HG03565 (cell line): ENCODE measurements around the gene UBA7.
A peak's percentile ranks its signal among the peaks of the same experiment; 100 is the strongest.
"Not testable (repeated sequence)": the region's sequence is repeated elsewhere in the genome, so short reads cannot be mapped to it uniquely, and the experiment has no call there.

Source experiments
- ATAC-seq: cut with Tn5 transposase; IDR thresholded peaks from one replicate; pipeline ENCODE4 v1.9.1; 2021; ENCODE audit warnings: mild to moderate bottlenecking, moderate library complexity; ENCODE audit not compliant: unreplicated experiment

The UBA7 gene

GRCh38 chr3:49813497-49814174, at the start of gene UBA7:
UBA7 (minus strand) TSS chr3:49813953; CDS start chr3:49813787, 166 bp downstream.
- no peak for ATAC-seq

- ATAC-seq: no peak
Observed at GRCh38 chr3:49859576-49860305, 46.0 kb upstream of the UBA7 start.

- peak; percentile 89 for ATAC-seq
Observed at GRCh38 chr3:49856181-49857005, 42.6 kb upstream of the UBA7 start, which contains the start of gene TRAIP. TRAIP (minus strand) TSS chr3:49856564; CDS start chr3:49856453, 111 bp downstream.

DNA sequence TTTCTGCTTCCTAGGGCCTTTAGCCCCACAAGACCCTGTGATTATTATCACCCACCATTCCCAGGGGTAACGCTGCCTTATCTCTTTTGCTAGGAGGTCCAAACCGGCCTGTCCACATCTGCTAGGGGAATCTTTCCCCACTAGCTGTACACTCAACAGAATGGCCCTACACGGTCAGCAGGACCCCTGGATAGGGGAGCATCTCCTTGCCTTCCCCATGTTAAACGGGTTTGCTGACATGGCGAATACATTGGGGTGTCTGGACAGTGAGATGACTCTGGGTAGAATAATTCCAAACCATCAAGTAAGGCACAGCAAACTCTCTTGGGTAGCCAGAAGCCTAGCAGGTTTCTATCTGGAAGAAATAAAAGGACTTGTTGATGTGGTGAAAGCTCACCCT, 41.9 kb upstream of the UBA7 start:
- no peak for ATAC-seq

DNA sequence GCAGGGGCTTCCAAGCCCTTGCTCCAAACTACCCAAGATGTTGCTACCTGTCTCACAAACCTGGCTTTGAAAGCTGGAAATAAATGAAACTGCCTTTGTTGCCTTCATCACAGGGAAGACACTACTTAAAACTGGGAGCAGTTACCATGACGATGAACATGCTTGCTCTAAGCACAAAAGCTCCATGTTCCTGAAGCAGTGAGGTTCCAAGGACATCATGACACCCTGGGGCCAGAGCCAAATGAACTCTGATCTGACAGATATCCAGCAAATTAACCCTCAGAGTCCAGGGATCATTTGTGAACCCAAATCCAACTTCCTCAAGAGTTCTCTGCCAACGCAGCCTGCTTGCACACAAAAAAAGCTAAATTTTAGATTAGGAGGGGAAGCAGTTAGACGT, 31.9 kb upstream of the UBA7 start:
- no peak for ATAC-seq

DNA sequence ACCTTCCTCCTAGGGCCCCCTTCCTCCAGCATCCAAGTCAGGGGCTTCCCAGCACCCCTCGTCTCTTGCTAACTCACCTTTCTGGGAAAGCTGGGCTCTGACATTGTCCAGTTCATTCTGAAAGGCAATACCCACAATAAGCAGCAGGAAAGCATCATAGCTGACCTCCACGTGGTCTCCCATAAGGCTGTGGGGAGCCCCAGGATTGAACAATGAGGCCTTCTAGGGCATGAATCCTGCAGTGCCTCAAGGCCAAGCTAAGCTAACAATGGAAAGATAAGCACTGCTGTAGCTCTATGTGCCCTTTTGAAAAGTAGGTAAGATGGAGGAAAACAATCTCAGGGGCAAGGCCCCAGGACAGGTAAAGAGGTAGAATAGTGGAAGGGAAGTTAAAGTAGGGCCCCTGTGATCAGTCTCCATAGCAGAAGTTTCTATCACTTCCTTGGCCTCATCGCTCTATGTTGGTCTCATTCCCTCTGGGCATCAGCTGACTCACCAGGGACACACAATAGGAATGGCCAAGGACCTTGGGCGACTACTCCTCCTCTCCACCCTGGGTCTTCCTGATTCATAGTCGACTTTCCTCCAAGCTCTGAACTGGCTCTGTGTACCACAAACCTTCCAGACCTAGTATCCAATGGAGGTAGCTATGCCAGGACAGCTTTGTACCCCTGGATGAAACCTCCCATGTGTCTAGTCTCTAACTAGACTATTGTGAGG, 30.9 kb upstream of the UBA7 start:
- no peak for ATAC-seq

DNA sequence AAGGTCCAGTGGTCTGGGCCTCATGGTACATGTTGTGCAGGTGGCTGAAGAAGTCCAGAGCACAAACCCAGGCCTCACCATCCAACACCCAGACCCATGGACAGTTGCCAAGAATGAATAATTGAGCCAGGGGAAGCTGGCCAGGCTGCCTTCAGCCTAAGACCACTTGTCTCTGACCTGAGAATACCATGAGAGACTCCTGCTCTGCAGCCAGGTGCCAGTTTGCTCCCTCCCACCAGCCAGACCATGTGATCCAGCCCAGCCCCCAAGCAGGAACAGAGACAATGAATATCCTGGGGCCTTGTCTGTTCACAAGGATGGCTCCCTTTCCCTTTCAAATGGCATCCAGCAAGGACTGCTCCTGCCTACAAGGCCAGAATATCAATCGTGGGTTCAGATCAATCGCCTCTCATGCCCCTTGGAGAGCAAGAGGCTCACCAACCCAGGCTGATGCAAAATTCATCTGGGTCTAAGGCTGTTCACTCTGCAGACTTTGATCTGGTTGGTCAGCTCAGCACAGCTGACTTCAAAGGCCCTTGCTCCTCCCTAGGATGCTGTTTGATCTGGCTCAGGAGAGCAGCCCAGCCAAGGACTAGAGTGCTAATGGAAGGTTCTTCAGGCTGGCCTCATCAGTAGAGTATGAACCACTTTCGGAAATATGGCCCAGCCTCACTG, 29.2 kb upstream of the UBA7 start:
- ATAC-seq: no peak

DNA sequence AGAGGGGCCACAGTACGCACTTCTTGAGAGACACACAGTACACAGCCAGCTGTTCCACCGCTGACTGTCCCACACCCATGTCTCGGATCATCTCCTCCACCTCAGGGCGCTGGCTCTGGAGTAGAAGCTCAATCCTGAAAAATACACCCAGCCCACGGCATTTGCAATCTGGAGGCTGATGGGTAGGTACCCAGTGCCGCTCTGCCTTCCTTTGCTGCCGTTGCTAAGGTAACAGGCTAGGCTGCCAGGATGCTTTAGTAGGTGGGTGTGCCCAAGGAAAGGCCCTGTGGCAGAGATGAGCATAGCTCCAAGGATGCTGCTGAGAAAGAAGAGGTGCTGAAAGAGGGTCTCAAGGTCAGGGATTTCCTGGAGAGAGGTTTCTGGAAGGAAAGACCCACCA, 28.1 kb upstream of the UBA7 start:
- ATAC-seq: no peak

- no peak for ATAC-seq
Observed at GRCh38 chr3:49841126-49841696, 27.5 kb upstream of the UBA7 start.

DNA sequence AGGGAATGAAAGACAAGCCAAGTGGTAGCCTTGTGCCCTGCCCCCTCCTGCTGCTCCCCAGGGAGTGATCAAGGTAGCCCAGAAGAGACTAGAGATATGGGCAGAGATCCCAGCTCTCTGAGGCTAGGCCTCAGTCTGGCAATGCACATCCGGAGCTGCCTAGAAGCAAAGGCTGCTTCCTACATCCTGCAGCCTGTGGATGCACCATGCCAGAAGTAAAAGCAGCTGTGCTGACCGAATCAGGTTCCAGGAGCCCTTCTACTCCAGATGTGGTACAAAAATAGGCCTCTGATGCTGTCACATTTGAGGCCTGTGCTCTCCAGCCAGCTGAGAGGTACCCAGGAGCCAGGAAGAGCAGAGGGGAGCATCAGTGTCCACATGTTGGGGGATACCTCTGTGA, 26.6 kb upstream of the UBA7 start:
- no peak for ATAC-seq

DNA sequence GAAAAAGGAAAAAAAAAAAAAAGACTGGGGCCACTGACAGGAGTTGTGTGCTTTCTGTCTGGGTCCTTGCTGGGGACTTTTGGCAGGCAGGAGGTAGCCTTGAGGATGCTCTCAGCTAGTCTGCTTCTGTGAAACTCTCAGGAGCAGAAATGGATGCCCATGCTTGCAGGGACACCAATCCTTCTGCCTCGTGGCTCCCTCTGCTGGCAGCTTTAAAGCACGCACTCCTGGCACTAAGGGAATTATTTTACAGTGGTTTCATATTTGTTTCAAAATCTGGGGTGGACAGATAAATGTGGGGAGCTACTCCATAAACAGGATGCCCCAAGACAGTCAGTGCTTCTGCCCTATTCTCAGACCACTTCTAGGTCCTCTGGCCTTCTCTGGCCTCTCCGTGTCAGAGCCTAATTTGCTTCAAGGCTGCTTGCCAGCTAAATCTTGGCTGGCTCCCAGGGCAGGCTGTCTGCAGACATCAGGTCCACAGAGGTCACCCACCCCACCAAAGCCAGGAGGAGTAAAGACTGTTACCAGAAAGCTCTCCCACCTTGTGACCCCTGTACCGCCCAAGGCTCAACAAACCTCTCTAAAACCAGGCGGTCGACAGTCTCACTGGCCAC, 25.5 kb upstream of the UBA7 start:
- no peak for ATAC-seq

GRCh38 chr3:49831341-49831740, 17.6 kb upstream of the UBA7 start:
- no peak for ATAC-seq

DNA sequence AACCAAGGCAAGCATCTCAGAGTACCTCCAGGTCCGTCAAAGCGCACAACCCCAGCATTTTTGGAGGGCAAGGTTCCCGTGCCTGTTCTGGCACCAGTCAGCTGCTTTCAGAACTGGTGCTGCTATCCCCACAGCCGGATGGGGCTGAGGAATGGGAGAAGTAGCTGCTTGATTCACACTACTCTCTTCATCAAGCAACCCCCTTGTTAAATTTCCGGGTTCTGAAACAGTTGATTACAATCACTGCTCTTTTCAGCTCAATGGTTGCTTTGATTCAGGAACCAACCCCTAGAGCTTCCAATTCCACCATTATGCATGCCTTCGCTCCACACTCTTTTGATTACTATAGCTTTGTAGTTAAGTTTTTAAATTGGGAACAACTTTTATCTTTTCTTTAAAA, 12.3 kb upstream of the UBA7 start:
- ATAC-seq: no peak

GRCh38 chr3:49823131-49823530, 9.4 kb upstream of the UBA7 start:
- ATAC-seq: not testable (repeated sequence)

DNA sequence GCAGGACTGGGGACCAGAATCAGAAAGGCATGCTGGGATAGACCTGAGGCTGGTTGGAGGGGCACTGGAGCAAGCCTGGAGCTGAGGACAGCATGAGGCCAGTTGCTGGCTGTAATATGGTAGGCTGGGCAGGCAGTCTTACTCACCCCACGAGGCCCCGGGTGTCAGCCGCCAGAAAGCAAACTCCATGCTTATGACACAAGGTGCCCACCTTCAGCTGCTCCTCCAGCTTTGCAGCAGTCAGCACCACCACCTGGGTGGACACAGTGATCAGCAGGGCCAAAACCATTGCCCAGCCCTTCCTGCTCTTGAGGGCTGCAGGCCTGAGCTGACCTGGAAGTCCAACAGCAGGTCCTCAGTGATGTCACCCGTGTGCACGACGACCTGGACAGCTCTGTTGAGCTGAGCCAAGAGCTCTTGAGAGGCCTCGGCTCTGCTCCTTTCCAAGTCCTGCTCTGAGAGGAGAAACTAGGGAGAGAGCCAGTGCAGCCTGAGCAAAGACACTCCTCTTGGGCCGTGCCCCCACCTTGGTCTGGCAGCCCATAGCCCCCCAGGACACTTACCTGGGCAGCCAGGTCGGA, 747 bp downstream of the UBA7 start:
- ATAC-seq: no peak

DNA sequence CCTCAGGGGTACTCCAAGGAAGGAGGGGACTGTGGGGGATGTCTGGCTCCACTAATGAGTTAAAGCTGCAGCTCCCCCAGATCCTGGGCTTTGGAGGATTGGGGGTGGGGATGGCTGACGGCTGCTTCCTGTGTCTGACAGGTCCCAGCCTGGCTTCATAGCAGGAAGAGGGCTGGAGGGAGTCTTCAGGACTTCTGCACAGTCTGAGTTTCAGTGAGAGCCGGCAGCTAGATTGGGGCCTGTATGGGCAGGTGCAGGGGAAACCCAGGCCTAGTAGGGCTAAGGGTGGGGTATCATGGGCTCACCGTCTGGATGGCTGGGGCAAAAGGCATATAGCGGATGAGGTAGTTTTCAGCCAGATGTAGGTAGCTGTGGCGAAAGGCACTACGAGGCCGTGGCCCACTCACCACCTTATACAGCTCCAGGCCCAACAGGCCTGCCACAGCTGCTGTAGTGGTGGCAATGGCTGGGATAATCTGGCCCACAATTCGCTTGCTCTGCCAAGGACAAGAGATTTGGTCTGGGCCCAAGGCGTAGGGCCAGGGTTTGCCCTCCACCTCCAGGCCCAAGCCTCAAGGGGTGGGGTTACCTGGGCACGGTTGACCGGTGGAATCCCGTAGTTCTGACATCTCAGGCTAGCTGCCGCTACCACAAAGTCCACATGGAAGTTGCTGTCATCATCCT, 6.2 kb downstream of the UBA7 start:
- no peak for ATAC-seq

GRCh38 chr3:49806850-49807249, 6.9 kb downstream of the UBA7 start:
- no peak for ATAC-seq

DNA sequence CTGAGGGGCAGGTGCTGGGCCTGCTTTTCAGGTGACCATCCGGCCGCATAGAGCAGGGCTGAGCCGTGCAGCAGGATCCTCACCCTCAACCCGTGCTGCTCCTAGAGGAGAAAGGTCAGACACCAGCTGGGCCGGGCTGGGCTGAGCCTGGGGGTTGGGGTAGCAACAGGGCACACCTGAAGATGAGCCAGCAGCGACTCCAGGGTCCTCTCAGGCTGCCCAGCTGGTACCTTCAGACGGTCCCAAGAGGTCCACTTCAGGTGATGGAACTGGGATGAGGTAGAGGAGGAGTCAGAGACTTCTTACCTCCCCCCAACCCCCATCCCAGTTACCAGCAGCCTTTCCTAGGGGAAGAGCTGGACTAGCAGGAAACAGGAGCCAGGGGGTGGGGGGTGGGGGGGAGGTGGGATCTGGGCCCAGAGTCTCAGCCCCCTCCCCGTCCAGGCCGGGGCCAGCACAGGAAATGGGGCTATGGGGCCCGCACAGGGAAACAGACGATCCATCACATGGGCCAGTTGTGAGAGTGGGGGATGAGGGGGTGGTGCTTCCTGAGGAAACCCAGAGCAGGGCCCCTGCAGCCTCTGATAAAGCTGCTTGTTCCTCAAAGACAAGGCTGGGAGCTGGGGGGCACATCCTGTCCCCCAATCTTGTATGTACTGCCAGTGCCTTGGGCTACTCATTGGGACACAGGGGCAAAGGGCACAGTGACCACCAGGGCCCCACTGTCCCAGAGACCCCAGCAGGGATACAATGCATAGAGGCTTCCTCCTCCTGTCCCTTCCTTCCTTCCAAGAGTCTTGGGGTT, 7.7 kb downstream of the UBA7 start:
- ATAC-seq: no peak
